Fibroblast of mammary gland (primary cell): Measurements from ENCODE around the gene CTTNBP2NL.
"Not testable (repeated sequence)": the region's sequence is repeated elsewhere in the genome, so short reads cannot be mapped to it uniquely, and the experiment has no call there.

ENCODE experiments used
- DNase-seq: peaks from one replicate; pipeline ENCODE4 v3.0.0-alpha.2; 2010; ENCODE audit warnings: low read depth
- H3K4me3 ChIP-seq: 2 replicates; pipeline ENCODE4 v1.5.1; 2011; ENCODE audit warnings: low read depth, mild to moderate bottlenecking, low read length, moderate library complexity; ENCODE audit not compliant: control insufficient read depth
- CTCF ChIP-seq: conservative IDR thresholded peaks from 2 replicates; pipeline ENCODE4 v1.5.1; 2011; ENCODE audit warnings: low read depth, low read length, inconsistent platforms; ENCODE audit not compliant: control insufficient read depth, insufficient read depth

Gene CTTNBP2NL

GRCh38 chr1:112393631-112393974 is 2.4 kb upstream of the CTTNBP2NL start:
- H3K4me3 ChIP-seq = no peak overlapping the region
- TF ChIP-seq CTCF = no peak
- peak; percentile 78 for DNase-seq

GRCh38 chr1:112394743-112395062 is 1.3 kb upstream of the CTTNBP2NL start:
- no peak for DNase-seq
- H3K4me3 ChIP-seq = peak overlapping the region; percentile 30
- no peak for TF ChIP-seq CTCF

GRCh38 chr1:112395256-112395820 is 676 bp upstream of the CTTNBP2NL start:
- peak overlapping the region; percentile 99 for H3K4me3 ChIP-seq
- no peak for DNase-seq
- TF ChIP-seq CTCF = no peak

GRCh38 chr1:112396653-112397471 is 848 bp downstream of the CTTNBP2NL start:
- H3K4me3 ChIP-seq = peak overlapping the region; percentile 99
- DNase-seq = no peak
- no peak for TF ChIP-seq CTCF

GRCh38 chr1:112397841-112398240 is 1.8 kb downstream of the CTTNBP2NL start:
- no peak for TF ChIP-seq CTCF
- peak overlapping the region; percentile 99 for H3K4me3 ChIP-seq
- no peak for DNase-seq

GRCh38 chr1:112399456-112399855 is 3.4 kb downstream of the CTTNBP2NL start:
- no peak overlapping the region for H3K4me3 ChIP-seq
- no peak for TF ChIP-seq CTCF
- no peak for DNase-seq

- not testable (repeated sequence) for H3K4me3 ChIP-seq, DNase-seq
Observed at GRCh38 chr1:112400706-112401105, 4.7 kb downstream of the CTTNBP2NL start.
